Measurements from ENCODE around the gene MTO1.

Gene MTO1

DNA sequence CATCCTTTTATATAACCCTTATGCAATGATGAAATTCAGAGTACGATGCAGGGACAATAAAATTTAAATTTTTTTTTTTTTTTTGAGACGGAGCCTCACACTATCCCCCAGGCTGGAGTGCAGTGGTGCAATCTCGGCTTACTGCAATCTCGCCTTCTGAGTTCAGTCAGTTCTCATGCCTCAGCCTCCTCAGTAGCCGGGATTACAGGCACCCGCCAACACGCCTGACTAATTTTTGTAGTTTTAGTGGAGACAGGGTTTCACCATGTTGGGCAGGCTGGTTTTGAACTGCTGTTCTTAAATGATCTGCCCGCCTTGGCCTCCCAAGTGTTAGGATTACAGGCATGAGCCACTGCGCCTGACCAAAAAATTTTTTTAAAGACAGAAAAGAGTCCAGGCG is 15.2 kb downstream of the MTO1 start:
- no peak for TF ChIP-seq CTCF (IDR thresholded peaks at IDR 0.05; ENCODE audit: borderline replicate concordance, control extremely low read depth, extremely low read depth, insufficient read depth, missing control alignments)

GRCh38 chr6:73477407-73477806 is 15.9 kb downstream of the MTO1 start:
- in situ Hi-C loops (cut with MboI; ENCODE audit: low sequenced_read_pairs, unreplicated experiment) = no loop called here
- no peak for DNase-seq (ENCODE audit: low spot score)
- no peak for TF ChIP-seq CTCF (IDR thresholded peaks at IDR 0.05; ENCODE audit: borderline replicate concordance, control extremely low read depth, extremely low read depth, insufficient read depth, missing control alignments)

More for the DNA sequence above, 15.2 kb downstream of the MTO1 start:
- in situ Hi-C loops (cut with MboI; ENCODE audit: low sequenced_read_pairs, unreplicated experiment) = no loop called here
- no peak for DNase-seq (ENCODE audit: low spot score)

GRCh38 chr6:73481969-73482368 is 20.4 kb downstream of the MTO1 start:
- DNase-seq (ENCODE audit: low spot score) = no peak
- in situ Hi-C loops (cut with MboI; ENCODE audit: low sequenced_read_pairs, unreplicated experiment) = no loop called here
- no peak for TF ChIP-seq CTCF (IDR thresholded peaks at IDR 0.05; ENCODE audit: borderline replicate concordance, control extremely low read depth, extremely low read depth, insufficient read depth, missing control alignments)

DNA sequence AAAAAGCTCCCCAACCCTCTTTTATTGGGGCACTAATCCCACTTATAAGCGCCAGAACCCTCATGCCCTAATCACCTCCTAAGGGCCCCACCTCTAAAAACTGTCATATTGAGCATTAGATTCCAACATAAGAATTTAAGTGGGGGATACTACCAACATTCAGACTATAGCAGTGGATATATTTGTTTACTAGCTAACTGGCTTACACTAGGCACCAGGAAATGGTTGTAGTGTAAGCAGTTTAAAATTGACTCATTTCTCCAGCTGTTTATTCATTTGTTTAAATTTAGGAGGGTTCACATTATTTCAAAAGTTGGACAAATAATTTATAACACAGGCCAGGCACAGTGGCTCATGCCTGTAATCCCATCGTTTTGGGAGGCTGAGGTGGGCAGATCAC is 22.9 kb downstream of the MTO1 start:
- in situ Hi-C loops (cut with MboI; ENCODE audit: low sequenced_read_pairs, unreplicated experiment) = no loop called here
- no peak for DNase-seq (ENCODE audit: low spot score)
- no peak for TF ChIP-seq CTCF (IDR thresholded peaks at IDR 0.05; ENCODE audit: borderline replicate concordance, control extremely low read depth, extremely low read depth, insufficient read depth, missing control alignments)

DNA sequence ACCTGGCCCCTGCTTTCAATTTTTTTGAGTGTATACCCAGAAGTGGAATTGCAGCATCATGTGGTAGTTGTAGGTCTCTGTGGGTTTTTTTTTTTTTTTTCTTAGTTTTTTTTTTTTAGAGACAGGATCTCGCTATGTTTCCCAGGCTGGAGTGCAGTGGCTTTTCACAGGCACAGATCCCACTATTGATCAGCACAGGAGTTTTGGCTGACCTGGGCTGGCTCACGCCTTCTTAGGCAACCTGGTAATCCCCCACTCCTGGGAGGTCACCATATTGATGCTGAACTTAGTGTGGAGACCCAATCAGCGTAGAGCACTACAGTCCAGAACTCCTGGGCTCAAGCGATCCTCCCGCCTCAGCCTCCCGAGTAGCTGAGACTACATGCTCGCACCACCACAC is 25.9 kb downstream of the MTO1 start:
- no peak for DNase-seq (ENCODE audit: low spot score)
- no peak for TF ChIP-seq CTCF (IDR thresholded peaks at IDR 0.05; ENCODE audit: borderline replicate concordance, control extremely low read depth, extremely low read depth, insufficient read depth, missing control alignments)
- in situ Hi-C loops (cut with MboI; ENCODE audit: low sequenced_read_pairs, unreplicated experiment) = no loop called here

GRCh38 chr6:73491377-73491776 is 29.8 kb downstream of the MTO1 start:
- in situ Hi-C loops (cut with MboI; ENCODE audit: low sequenced_read_pairs, unreplicated experiment) = no loop called here
- DNase-seq (ENCODE audit: low spot score) = no peak
- no peak for TF ChIP-seq CTCF (IDR thresholded peaks at IDR 0.05; ENCODE audit: borderline replicate concordance, control extremely low read depth, extremely low read depth, insufficient read depth, missing control alignments)

GRCh38 chr6:73497915-73498314 is 36.4 kb downstream of the MTO1 start:
- in situ Hi-C loops (cut with MboI; ENCODE audit: low sequenced_read_pairs, unreplicated experiment) = no loop called here
- no peak for DNase-seq (ENCODE audit: low spot score)
- TF ChIP-seq CTCF (IDR thresholded peaks at IDR 0.05; ENCODE audit: borderline replicate concordance, control extremely low read depth, extremely low read depth, insufficient read depth, missing control alignments) = no peak
